ENCODE measurements around the gene PEX26. TPM values are rescaled to one million over a fixed set of nuclear protein-coding genes. Genes with fewer than 3 reads are reported as not detected.
A peak's percentile ranks its signal among the peaks of the same experiment; 100 is the strongest.
"Not testable (repeated sequence)": the region's sequence is repeated elsewhere in the genome, so short reads cannot be mapped to it uniquely, and the experiment has no call there.

PEX26 gene
- total RNA-seq, 2 donors from 2014 or later = 11.9 to 57.0 TPM

GRCh38 chr22:18130699-18131429, 53.1 kb downstream of the PEX26 start:
- WGBS, 2 donors = 90 to 93% methylated on average over 13 to 20 of the region's 20 CpGs
- no peaks in the 10 kb centered on the region for H3K27me3 ChIP-seq
- no peak overlapping the region for H3K4me3 ChIP-seq
- H3K4me1 ChIP-seq = no peaks in the 10 kb centered on the region
- no peak for DNase-seq
- H3K36me3 ChIP-seq (replicated peaks in 1 of 2; ENCODE audit: insufficient read depth in 1 of 2, low read depth in 2 of 2) = no peaks in the 10 kb centered on the region
- TF ChIP-seq POLR2A (IDR thresholded peaks at IDR 0.05) = no peak
- TF ChIP-seq, protein P1, sequence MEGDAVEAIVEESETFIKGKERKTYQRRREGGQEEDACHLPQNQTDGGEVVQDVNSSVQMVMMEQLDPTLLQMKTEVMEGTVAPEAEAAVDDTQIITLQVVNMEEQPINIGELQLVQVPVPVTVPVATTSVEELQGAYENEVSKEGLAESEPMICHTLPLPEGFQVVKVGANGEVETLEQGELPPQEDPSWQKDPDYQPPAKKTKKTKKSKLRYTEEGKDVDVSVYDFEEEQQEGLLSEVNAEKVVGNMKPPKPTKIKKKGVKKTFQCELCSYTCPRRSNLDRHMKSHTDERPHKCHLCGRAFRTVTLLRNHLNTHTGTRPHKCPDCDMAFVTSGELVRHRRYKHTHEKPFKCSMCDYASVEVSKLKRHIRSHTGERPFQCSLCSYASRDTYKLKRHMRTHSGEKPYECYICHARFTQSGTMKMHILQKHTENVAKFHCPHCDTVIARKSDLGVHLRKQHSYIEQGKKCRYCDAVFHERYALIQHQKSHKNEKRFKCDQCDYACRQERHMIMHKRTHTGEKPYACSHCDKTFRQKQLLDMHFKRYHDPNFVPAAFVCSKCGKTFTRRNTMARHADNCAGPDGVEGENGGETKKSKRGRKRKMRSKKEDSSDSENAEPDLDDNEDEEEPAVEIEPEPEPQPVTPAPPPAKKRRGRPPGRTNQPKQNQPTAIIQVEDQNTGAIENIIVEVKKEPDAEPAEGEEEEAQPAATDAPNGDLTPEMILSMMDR (IDR thresholded peaks at IDR 0.05) = no peak
- no peak for ATAC-seq
- intact Hi-C loops (cut with DNase I) = no loop called here
- H3K27ac ChIP-seq = no peak overlapping the region
- no peaks in the 10 kb centered on the region for H3K9me3 ChIP-seq

DNA sequence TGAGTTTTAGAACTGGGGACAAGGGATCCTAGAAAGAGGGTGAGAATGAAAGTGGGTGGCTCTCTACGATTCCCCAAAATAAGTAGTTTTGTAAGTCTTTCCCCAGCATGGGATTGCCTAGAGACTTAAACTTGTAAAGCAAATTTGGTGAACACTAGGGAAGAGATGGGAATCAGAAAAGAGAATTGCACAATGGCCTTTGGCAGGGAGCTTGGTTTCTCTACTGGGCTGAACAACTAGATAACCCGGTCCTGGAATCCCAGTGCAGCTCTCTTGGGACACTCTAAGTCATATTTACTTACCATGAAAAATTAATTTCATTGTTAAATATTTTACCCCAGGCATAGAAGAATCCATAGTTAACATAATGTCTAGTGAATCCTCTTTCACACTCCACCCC, 55.7 kb downstream of the PEX26 start:
- no peak for TF ChIP-seq POLR2A (IDR thresholded peaks at IDR 0.05)
- TF ChIP-seq, protein P1 (IDR thresholded peaks at IDR 0.05) = no peak
- no peak overlapping the region for H3K27ac ChIP-seq
- 41 to 46% methylated on average over 2 of the region's 2 CpGs for WGBS, 2 donors
- no peaks in the 10 kb centered on the region for H3K36me3 ChIP-seq (replicated peaks in 1 of 2; ENCODE audit: insufficient read depth in 1 of 2, low read depth in 2 of 2)
- H3K4me1 ChIP-seq = no peaks in the 10 kb centered on the region
- intact Hi-C loops (cut with DNase I) = no loop called here
- no peak overlapping the region for H3K4me3 ChIP-seq
- no peak for ATAC-seq
- H3K27me3 ChIP-seq = no peaks in the 10 kb centered on the region
- H3K9me3 ChIP-seq = no peaks in the 10 kb centered on the region
- peak in 2 of 4 donors; percentile 21 to 32 for DNase-seq

DNA sequence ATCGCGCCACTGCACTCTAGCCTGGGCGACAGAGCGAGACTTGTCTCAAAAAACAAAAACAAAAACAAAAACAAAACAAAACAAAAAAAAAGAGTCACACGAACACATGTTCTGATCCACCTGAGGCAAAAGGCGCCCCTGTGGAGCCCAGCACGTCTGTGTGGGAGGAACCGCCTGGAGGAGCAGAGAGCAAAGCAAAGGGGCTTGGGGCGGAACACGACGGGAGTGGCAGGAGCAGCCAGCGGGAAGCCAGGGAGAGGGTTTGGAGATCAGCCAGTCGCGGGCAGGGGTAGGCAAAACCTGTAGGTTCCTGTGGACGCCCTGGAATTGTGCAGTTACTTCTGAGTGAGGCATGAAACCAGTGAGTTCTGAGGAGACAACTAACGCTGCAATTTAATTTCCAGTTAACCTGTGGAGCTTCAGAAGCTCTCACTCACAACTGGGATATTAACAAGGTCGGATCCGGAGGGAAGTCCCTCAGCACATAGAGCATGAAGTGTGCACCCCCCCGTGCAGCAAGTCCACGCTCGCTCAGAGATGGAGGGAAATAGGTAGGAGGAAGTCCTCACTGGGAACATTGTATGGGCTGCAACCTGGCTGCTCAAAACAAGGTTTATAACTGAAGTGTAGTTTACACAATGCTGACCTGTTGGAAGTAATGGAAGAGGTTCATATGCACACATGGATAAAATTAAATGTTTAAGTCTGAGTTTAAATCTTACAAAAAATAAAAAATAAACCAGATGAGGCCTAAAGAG, 59.0 kb downstream of the PEX26 start:
- Histone ChIP-seq H3K36me3 (replicated peaks in 1 of 2; ENCODE audit: insufficient read depth in 1 of 2, low read depth in 2 of 2) (no peaks in the 10 kb centered on the region), H3K27ac (no peak overlapping the region), H3K4me3 (no peak overlapping the region), H3K4me1 (no peaks in the 10 kb centered on the region), H3K9me3 (no peaks in the 10 kb centered on the region), H3K27me3 (no peaks in the 10 kb centered on the region)
- ATAC-seq = no peak
- no peak for DNase-seq
- 91 to 95% methylated on average over 21 of the region's 21 CpGs for WGBS, 2 donors
- TF ChIP-seq POLR2A (IDR thresholded peaks at IDR 0.05) = no peak
- intact Hi-C loops (cut with DNase I) = no loop called here

GRCh38 chr22:18141004-18141403, 63.2 kb downstream of the PEX26 start:
- H3K36me3 ChIP-seq (replicated peaks in 1 of 2; ENCODE audit: insufficient read depth in 1 of 2, low read depth in 2 of 2); H3K27me3 ChIP-seq; H3K27ac ChIP-seq; ATAC-seq; DNase-seq; H3K4me1 ChIP-seq; H3K4me3 ChIP-seq; intact Hi-C loops (cut with DNase I); H3K9me3 ChIP-seq: not testable (repeated sequence)
- 97 to 98% methylated on average over 6 of the region's 6 CpGs for WGBS, 2 donors

- peak overlapping the region in 1 of 4 donors; percentile 13 for H3K27ac ChIP-seq
- H3K4me3 ChIP-seq = no peak overlapping the region
- H3K27me3 ChIP-seq = no peaks in the 10 kb centered on the region
- peaks cover 3% of the 10 kb centered on the region for H3K4me1 ChIP-seq
- H3K9me3 ChIP-seq = no peaks in the 10 kb centered on the region
- H3K36me3 ChIP-seq (replicated peaks in 1 of 2; ENCODE audit: insufficient read depth in 1 of 2, low read depth in 2 of 2) = no peaks in the 10 kb centered on the region
- intact Hi-C loops (cut with DNase I) = no loop called here
- DNase-seq = peak in 2 of 4 donors; percentile 26 to 43
- no peak for ATAC-seq
- TF ChIP-seq POLR2A (IDR thresholded peaks at IDR 0.05) = no peak
- TF ChIP-seq, protein P1 (IDR thresholded peaks at IDR 0.05) = no peak
Observed at GRCh38 chr22:18144105-18144504, 66.3 kb downstream of the PEX26 start.
